Testis (tissue), 2 donors: ENCODE measurements around the gene ELMO1.

Source experiments
- CTCF ChIP-seq, 3 experiments: fragments of 450-650 bp in 2 of 3; fragments of 200-600 bp in 1 of 3; sonication (generic) in 1 of 3; IDR thresholded peaks; one replicate each; pipeline ENCODE4 v1.5.1; 2016 to 2019; ENCODE audit warnings: antibody characterized with exemption in 3 of 3, mild to moderate bottlenecking in 2 of 3, moderate library complexity in 1 of 3
- POLR2A ChIP-seq: fragments of 450-650 bp; IDR thresholded peaks from one replicate; pipeline ENCODE4 v1.6.1; 2017; ENCODE audit warnings: antibody characterized with exemption, mild to moderate bottlenecking, moderate library complexity

GRCh38 chr7:37471619-37472018 is 23.0 kb upstream of the ELMO1 start:
- TF ChIP-seq CTCF (IDR thresholded peaks at IDR 0.05) = no peak
- TF ChIP-seq POLR2A = no peak
